Measurements from ENCODE around the gene PKNOX2. TPM values are rescaled to one million over a fixed set of nuclear protein-coding genes. Genes with fewer than 3 reads are reported as not detected.

The PKNOX2 gene
- total and polyA plus RNA-seq, 9 of the 15 experiments (the other 6 are each of a cell fraction or from before 2014, with no cell fraction given) = not detected

GRCh38 chr11:125289419-125290098 is 125.0 kb downstream of the PKNOX2 start:
- in situ Hi-C loops (cut with MboI) = no loop called here
- Histone ChIP-seq H3K27me3 (ENCODE audit: control insufficient read depth in 2 of 2, insufficient read depth in 2 of 2, low read length in 2 of 2) (peaks cover 45 to 74% of the 10 kb centered on the region in 2 experiments), H3K9me1 (ENCODE audit: control insufficient read depth, insufficient read depth, low read length) (no peaks in the 10 kb centered on the region), H3K27ac (ENCODE audit: extremely low read depth, low read depth, low read length) (no peak overlapping the region), H3K4me3 (no peak overlapping the region), H3K4me2 (ENCODE audit: insufficient read depth, low read length) (no peak overlapping the region), H4K20me1 (replicated peaks; ENCODE audit: control insufficient read depth, insufficient read depth, low read length) (no peaks in the 10 kb centered on the region; the same call in 1 of the 2 replicates), H3K79me2 (ENCODE audit: control insufficient read depth, insufficient read depth, low read length) (no peaks in the 10 kb centered on the region), H3K9ac (ENCODE audit: insufficient read depth in 1 of 2, low read depth in 2 of 2, low read length in 2 of 2) (no peak overlapping the region), H3K4me1 (replicated peaks in 1 of 2; ENCODE audit: control insufficient read depth in 2 of 2, insufficient read depth in 2 of 2, low read length in 2 of 2) (no peaks in the 10 kb centered on the region), H3K9me3 (replicated peaks; ENCODE audit: control insufficient read depth, insufficient read depth, low read depth, low read length) (no peaks in the 10 kb centered on the region), H2AFZ (ENCODE audit: low read depth, low read length) (no peak overlapping the region), H3K36me3 (ENCODE audit: control insufficient read depth, insufficient read depth, low read length) (no peaks in the 10 kb centered on the region)
- no TSS peak for BruUV-seq (replicated peaks)
- DNase-seq (ENCODE audit: extremely low read depth in 1 of 4, low spot score in 3 of 4) (no peak), FAIRE-seq (no peak), ATAC-seq (no peak)
- TF ChIP-seq, protein P1, sequence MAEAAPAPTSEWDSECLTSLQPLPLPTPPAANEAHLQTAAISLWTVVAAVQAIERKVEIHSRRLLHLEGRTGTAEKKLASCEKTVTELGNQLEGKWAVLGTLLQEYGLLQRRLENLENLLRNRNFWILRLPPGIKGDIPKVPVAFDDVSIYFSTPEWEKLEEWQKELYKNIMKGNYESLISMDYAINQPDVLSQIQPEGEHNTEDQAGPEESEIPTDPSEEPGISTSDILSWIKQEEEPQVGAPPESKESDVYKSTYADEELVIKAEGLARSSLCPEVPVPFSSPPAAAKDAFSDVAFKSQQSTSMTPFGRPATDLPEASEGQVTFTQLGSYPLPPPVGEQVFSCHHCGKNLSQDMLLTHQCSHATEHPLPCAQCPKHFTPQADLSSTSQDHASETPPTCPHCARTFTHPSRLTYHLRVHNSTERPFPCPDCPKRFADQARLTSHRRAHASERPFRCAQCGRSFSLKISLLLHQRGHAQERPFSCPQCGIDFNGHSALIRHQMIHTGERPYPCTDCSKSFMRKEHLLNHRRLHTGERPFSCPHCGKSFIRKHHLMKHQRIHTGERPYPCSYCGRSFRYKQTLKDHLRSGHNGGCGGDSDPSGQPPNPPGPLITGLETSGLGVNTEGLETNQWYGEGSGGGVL (CRISPR knock-in tag; IDR thresholded peaks at IDR 0.05) = no peak
- TF ChIP-seq, protein P2, sequence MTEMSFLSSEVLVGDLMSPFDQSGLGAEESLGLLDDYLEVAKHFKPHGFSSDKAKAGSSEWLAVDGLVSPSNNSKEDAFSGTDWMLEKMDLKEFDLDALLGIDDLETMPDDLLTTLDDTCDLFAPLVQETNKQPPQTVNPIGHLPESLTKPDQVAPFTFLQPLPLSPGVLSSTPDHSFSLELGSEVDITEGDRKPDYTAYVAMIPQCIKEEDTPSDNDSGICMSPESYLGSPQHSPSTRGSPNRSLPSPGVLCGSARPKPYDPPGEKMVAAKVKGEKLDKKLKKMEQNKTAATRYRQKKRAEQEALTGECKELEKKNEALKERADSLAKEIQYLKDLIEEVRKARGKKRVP (CRISPR knock-in tag; IDR thresholded peaks at IDR 0.05) = no peak
- TF ChIP-seq ETV5 (CRISPR knock-in tag; IDR thresholded peaks at IDR 0.05; ENCODE audit: low read depth) = no peak
- no peak for TF ChIP-seq ZNF512 (tag; IDR thresholded peaks at IDR 0.05)
- TF ChIP-seq ZNF445 (CRISPR knock-in tag; IDR thresholded peaks at IDR 0.05; ENCODE audit: low read depth) = no peak
- TF ChIP-seq PATZ1 (CRISPR knock-in tag; IDR thresholded peaks at IDR 0.05; ENCODE audit: borderline replicate concordance) = no peak
- no peak for TF ChIP-seq THAP7 (CRISPR knock-in tag; IDR thresholded peaks at IDR 0.05)
- TF ChIP-seq PHF8 (IDR thresholded peaks at IDR 0.05; ENCODE audit: borderline replicate concordance, low read length) = no peak
- no peak for TF ChIP-seq CEBPG (CRISPR knock-in tag; IDR thresholded peaks at IDR 0.05)
- TF ChIP-seq CEBPG (tag; conservative IDR thresholded peaks at IDR 0.05 in 1 of 2, IDR thresholded peaks at IDR 0.05 in 1 of 2) = no peak
- TF ChIP-seq PREB (CRISPR knock-in tag; IDR thresholded peaks at IDR 0.05) = no peak
- no peak for TF ChIP-seq FOXJ3 (CRISPR knock-in tag; IDR thresholded peaks at IDR 0.05)
- TF ChIP-seq ILF3 (IDR thresholded peaks at IDR 0.05; ENCODE audit: borderline replicate concordance) = no peak
- intact Hi-C loops (cut with micrococcal nuclease) = no loop called here
- POLR2A ChIA-PET = interaction anchor here (0.6 to 0.9 kb wide), 2 partner anchors 9 to 555 kb away, joined by 3 read pairs; no protein-coding TSS in a partner anchor
- WGBS (ENCODE audit: insufficient coverage, low coverage, missing lambda C conversion rate) = 0% methylated on average over 8 of the region's 9 CpGs
- CTCF ChIA-PET (ENCODE audit: low intra/inter-chr PET ratio) = no interaction called here
